Testis (tissue), 2 donors: ENCODE results near the gene MAST4.

ENCODE experiments used
- CTCF ChIP-seq, 3 experiments: fragments of 450-650 bp in 2 of 3; fragments of 200-600 bp in 1 of 3; sonication (generic) in 1 of 3; IDR thresholded peaks; one replicate each; pipeline ENCODE4 v1.5.1; 2016 to 2019; ENCODE audit warnings: antibody characterized with exemption in 3 of 3, mild to moderate bottlenecking in 2 of 3, moderate library complexity in 1 of 3
- POLR2A ChIP-seq: fragments of 450-650 bp; IDR thresholded peaks from one replicate; pipeline ENCODE4 v1.6.1; 2017; ENCODE audit warnings: antibody characterized with exemption, mild to moderate bottlenecking, moderate library complexity

DNA sequence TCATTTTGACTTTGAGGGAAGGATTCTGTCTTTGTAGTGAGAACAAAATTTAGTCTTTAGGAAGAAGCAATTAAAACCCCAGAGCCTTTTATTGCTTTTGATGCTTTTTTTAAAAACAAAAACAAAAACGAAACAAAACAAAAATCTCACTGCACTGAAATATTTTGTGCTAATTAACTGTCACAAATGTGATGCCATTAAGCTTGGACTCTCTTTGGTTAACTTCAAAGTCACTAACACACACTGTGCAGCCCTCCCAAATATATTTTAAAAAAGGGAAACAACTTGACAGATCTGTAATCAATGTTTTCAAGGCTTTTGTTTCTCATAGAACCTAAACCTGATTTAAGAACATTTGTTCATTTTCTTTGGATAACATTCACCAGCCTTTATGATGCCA lies 290.7 kb downstream of the MAST4 start:
- TF ChIP-seq CTCF (IDR thresholded peaks at IDR 0.05) (no peak), POLR2A (no peak)
